Measurements from ENCODE around the gene RSBN1. TPM values are rescaled to one million over a fixed set of nuclear protein-coding genes. Genes with fewer than 3 reads are reported as not detected.

The RSBN1 gene
- total RNA-seq, 1 experiment from 2014 or later, result 16.6 TPM

- intact Hi-C loops (cut with micrococcal nuclease), result no loop called here
- Histone ChIP-seq H3K27me3 (ENCODE audit: insufficient read depth, low read length) (no peaks in the 10 kb centered on the region), H3K79me2 (ENCODE audit: insufficient read depth, low read length) (peaks cover 37% of the 10 kb centered on the region), H4K20me1 (ENCODE audit: insufficient read depth) (no peaks in the 10 kb centered on the region), H3K9me2 (ENCODE audit: insufficient read depth) (no peaks in the 10 kb centered on the region), H3K27ac (ENCODE audit: low read depth, low read length) (no peak overlapping the region), H3K4me3 (replicated peaks in 1 of 2; ENCODE audit: low read depth in 1 of 2, low read length in 2 of 2) (no peak overlapping the region), H3K4me1 (ENCODE audit: control insufficient read depth in 1 of 2, insufficient read depth in 2 of 2, low read length in 2 of 2) (no peaks in the 10 kb centered on the region), H3K9me3 (ENCODE audit: control insufficient read depth in 1 of 2, insufficient read depth in 1 of 2, low read depth in 1 of 2, low read length in 2 of 2) (no peaks in the 10 kb centered on the region), H3K36me3 (ENCODE audit: control insufficient read depth in 1 of 2, insufficient read depth in 2 of 2, low read length in 2 of 2) (peaks cover 0 to 7% of the 10 kb centered on the region in 2 experiments; a peak in 2 of 4 replicates), H3K9ac (ENCODE audit: low read length) (no peak overlapping the region), H2AFZ (ENCODE audit: low read depth, low read length, poor library complexity, severe bottlenecking) (no peak overlapping the region), H3K4me2 (ENCODE audit: low read length) (no peak overlapping the region)
- CTCF ChIA-PET, result no interaction called here
- ATAC-seq, result no peak
- DNase-seq (ENCODE audit: low read depth, low spot score), result no peak
- RAD21 ChIA-PET (ENCODE audit: low non-redundant PET in 1 of 2, low total read pairs in 2 of 2, uncharacterized antibody in 2 of 2, unreplicated experiment in 2 of 2), result no interaction called here
- BruUV-seq (replicated peaks), result no TSS peak
- POLR2A ChIA-PET, result no interaction called here
- TF ChIP-seq EZH2 (IDR thresholded peaks at IDR 0.05) (no peak), RAD21 (IDR thresholded peaks at IDR 0.05; ENCODE audit: low read depth) (no peak), ZNF274 (IDR thresholded peaks at IDR 0.05; ENCODE audit: low read depth, low read length) (no peak), ELF1 (IDR thresholded peaks at IDR 0.05; ENCODE audit: borderline replicate concordance, low read depth) (no peak), ATF3 (IDR thresholded peaks at IDR 0.05) (no peak), CTCF (IDR thresholded peaks at IDR 0.05 in 2 of 3, conservative IDR thresholded peaks at IDR 0.05 in 1 of 3; ENCODE audit: borderline replicate concordance in 1 of 3, insufficient read depth in 1 of 3, low read depth in 2 of 3, low read length in 2 of 3) (no peak), POLR2AphosphoS5 (IDR thresholded peaks at IDR 0.05; ENCODE audit: low read depth, low read length) (no peak)
These were observed 34.7 kb downstream of the RSBN1 start for GRCh38 chr1:113777561-113777960.

GRCh38 chr1:113770031-113770430, 42.2 kb downstream of the RSBN1 start:
- Histone ChIP-seq H3K79me2 (ENCODE audit: insufficient read depth, low read length) (no peaks in the 10 kb centered on the region), H4K20me1 (ENCODE audit: insufficient read depth) (no peaks in the 10 kb centered on the region), H3K9ac (ENCODE audit: low read length) (no peak overlapping the region), H3K4me1 (ENCODE audit: control insufficient read depth in 1 of 2, insufficient read depth in 2 of 2, low read length in 2 of 2) (no peaks in the 10 kb centered on the region), H3K4me2 (ENCODE audit: low read length) (no peak overlapping the region), H3K9me3 (ENCODE audit: control insufficient read depth in 1 of 2, insufficient read depth in 1 of 2, low read depth in 1 of 2, low read length in 2 of 2) (no peaks in the 10 kb centered on the region), H3K27ac (ENCODE audit: low read depth, low read length) (no peak overlapping the region), H3K27me3 (ENCODE audit: insufficient read depth, low read length) (no peaks in the 10 kb centered on the region), H2AFZ (ENCODE audit: low read depth, low read length, poor library complexity, severe bottlenecking) (no peak overlapping the region), H3K4me3 (replicated peaks in 1 of 2; ENCODE audit: low read depth in 1 of 2, low read length in 2 of 2) (no peak overlapping the region), H3K36me3 (ENCODE audit: control insufficient read depth in 1 of 2, insufficient read depth in 2 of 2, low read length in 2 of 2) (peaks cover 18 to 28% of the 10 kb centered on the region in 2 experiments), H3K9me2 (ENCODE audit: insufficient read depth) (no peaks in the 10 kb centered on the region)
- ChIA-PET RAD21 (ENCODE audit: low non-redundant PET in 1 of 2, low total read pairs in 2 of 2, uncharacterized antibody in 2 of 2, unreplicated experiment in 2 of 2) (no interaction called here), CTCF (no interaction called here), POLR2A (no interaction called here)
- ATAC-seq, result no peak
- intact Hi-C loops (cut with micrococcal nuclease), result no loop called here
- BruUV-seq (replicated peaks), result no TSS peak
- DNase-seq (ENCODE audit: low read depth, low spot score), result no peak
- no peak for TF ChIP-seq SIN3A (IDR thresholded peaks at IDR 0.05; ENCODE audit: low read depth)
- no peak for TF ChIP-seq ZBTB33 (IDR thresholded peaks at IDR 0.05; ENCODE audit: extremely low read depth, insufficient replicate concordance, low read length)
- no peak for TF ChIP-seq SP1 (IDR thresholded peaks at IDR 0.05; ENCODE audit: low read depth)
- TF ChIP-seq SRF (IDR thresholded peaks at IDR 0.05; ENCODE audit: low read depth), result no peak
- no peak for TF ChIP-seq CTCF (IDR thresholded peaks at IDR 0.05 in 2 of 3, conservative IDR thresholded peaks at IDR 0.05 in 1 of 3; ENCODE audit: borderline replicate concordance in 1 of 3, insufficient read depth in 1 of 3, low read depth in 2 of 3, low read length in 2 of 3)
- TF ChIP-seq YY1 (IDR thresholded peaks at IDR 0.05; ENCODE audit: extremely low read depth, insufficient replicate concordance, low read depth, low read length), result no peak
- TF ChIP-seq ATF3 (IDR thresholded peaks at IDR 0.05), result no peak
- TF ChIP-seq EZH2phosphoT487 (IDR thresholded peaks at IDR 0.05; ENCODE audit: borderline replicate concordance), result no peak
